Measurements from ENCODE around the gene GALR2. TPM values are rescaled to one million over a fixed set of nuclear protein-coding genes. Genes with fewer than 3 reads are reported as not detected.

The GALR2 gene
- total and polyA plus RNA-seq, 7 donors: 0.05 to 0.22 (median 0.14) TPM; not detected in 3

DNA sequence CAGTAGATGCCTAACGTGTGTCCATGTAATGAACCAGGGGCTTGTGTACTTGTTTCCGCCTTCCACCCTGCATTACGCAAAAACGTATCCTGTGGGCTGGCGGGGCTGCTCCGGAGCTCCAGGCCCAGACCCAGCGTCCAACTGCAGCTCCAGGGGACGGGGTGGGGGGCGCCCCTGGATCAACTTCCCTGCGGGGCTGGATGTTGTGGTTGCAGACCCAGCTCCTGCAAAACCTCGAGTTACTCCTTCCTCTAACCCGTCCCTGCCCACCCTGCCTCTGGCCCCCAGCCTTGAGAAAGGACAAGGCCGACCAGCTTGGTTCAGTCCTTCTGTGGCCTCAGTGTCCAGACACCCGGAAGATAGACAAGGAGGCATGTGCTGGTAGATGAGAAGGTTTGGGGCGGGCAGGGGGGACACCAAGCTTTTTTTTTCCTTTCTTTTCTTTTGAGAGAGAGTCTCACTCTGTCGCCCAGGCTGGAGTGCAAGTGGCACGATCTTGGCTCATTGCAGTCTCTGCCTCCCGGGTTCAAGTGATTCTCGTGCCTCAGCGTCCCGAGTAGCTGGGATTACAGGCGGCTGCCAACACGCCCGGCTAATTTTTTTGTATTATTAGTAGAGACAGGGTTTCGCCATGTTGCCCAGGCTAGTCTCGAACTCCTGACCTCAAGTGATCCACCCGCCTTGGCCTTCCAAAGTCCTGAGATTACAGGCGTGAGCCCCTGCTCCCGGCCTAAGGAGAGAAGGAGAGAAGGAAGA is 29.7 kb downstream of the GALR2 start:
- Histone ChIP-seq H3K36me3 (ENCODE audit: insufficient read depth in 1 of 2, low read depth in 1 of 2) (peaks cover 0 to 27% of the 10 kb centered on the region in 2 donors), H3K27ac (peak overlapping the region; percentile 80), H3K4me1 (peaks cover 14% of the 10 kb centered on the region), H3K27me3 (ENCODE audit: insufficient read depth in 3 of 3, low read length in 2 of 3) (no peaks in the 10 kb centered on the region), H3K4me3 (peak overlapping the region; percentile 88), H3K9me3 (no peaks in the 10 kb centered on the region)
- intact Hi-C loops (cut with DNase I): no loop called here
- no peak for DNase-seq
- 83 to 86% (median 85%) methylated on average over 29 of the region's 29 CpGs for WGBS, 3 donors
- TF ChIP-seq, protein P1, sequence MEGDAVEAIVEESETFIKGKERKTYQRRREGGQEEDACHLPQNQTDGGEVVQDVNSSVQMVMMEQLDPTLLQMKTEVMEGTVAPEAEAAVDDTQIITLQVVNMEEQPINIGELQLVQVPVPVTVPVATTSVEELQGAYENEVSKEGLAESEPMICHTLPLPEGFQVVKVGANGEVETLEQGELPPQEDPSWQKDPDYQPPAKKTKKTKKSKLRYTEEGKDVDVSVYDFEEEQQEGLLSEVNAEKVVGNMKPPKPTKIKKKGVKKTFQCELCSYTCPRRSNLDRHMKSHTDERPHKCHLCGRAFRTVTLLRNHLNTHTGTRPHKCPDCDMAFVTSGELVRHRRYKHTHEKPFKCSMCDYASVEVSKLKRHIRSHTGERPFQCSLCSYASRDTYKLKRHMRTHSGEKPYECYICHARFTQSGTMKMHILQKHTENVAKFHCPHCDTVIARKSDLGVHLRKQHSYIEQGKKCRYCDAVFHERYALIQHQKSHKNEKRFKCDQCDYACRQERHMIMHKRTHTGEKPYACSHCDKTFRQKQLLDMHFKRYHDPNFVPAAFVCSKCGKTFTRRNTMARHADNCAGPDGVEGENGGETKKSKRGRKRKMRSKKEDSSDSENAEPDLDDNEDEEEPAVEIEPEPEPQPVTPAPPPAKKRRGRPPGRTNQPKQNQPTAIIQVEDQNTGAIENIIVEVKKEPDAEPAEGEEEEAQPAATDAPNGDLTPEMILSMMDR (IDR thresholded peaks at IDR 0.05): no peak
- ATAC-seq: no peak

DNA sequence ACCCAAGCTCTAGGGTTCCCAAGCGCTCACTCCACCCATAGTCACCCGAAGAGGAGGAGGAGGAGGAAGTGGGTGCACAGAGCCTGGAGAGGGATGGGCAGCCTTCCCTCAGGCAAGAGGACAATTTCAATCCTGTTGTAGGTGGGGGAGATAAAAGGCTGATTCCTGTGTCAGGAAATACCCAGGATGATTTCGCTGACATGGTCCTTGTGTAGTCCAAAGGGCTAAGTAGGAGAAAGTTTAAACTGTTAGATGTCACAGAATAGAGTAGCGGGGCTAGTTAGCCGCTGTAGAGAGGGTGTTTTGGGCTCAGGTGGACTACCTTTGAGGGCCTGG is 30.3 kb downstream of the GALR2 start:
- no peaks in the 10 kb centered on the region for H3K27me3 ChIP-seq (ENCODE audit: insufficient read depth in 3 of 3, low read length in 2 of 3)
- no peaks in the 10 kb centered on the region for H3K9me3 ChIP-seq
- intact Hi-C loops (cut with DNase I): no loop called here
- DNase-seq (no peak), ATAC-seq (no peak)
- 75 to 88% (median 75%) methylated on average over 5 of the region's 5 CpGs for WGBS, 3 donors
- TF ChIP-seq, protein P1 (IDR thresholded peaks at IDR 0.05): no peak
- H3K4me1 ChIP-seq: peaks cover 14% of the 10 kb centered on the region
- no peak overlapping the region for H3K4me3 ChIP-seq
- H3K36me3 ChIP-seq (ENCODE audit: insufficient read depth in 1 of 2, low read depth in 1 of 2): peaks cover 0 to 22% of the 10 kb centered on the region in 2 donors
- no peak overlapping the region for H3K27ac ChIP-seq

DNA sequence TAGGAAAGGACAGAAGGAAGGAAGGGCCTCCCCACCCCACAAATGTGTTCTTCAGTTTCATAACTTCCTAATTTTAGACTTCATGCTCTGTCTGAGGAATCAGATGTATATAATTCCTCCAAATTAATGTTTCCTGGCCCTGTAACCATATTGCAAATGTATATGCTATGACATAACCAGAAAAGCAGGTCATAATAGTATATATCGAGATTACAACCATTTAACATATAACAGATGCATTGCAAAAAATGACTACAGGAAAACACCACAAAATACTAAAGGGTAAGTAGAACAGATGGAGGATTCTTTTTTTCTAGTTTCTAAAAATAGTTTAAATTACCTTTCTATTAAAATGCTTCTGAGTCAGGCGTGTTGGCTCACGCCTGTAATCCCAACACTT is 32.1 kb downstream of the GALR2 start:
- ATAC-seq: no peak
- peaks cover 0 to 3% of the 10 kb centered on the region in 2 donors for H3K36me3 ChIP-seq (ENCODE audit: insufficient read depth in 1 of 2, low read depth in 1 of 2)
- peaks cover 14% of the 10 kb centered on the region for H3K4me1 ChIP-seq
- H3K27me3 ChIP-seq (ENCODE audit: insufficient read depth in 3 of 3, low read length in 2 of 3): no peaks in the 10 kb centered on the region
- no peak overlapping the region for H3K4me3 ChIP-seq
- no peak overlapping the region for H3K27ac ChIP-seq
- intact Hi-C loops (cut with DNase I): no loop called here
- no peak for DNase-seq
- no peaks in the 10 kb centered on the region for H3K9me3 ChIP-seq
- WGBS, 3 donors: 57 to 70% (median 60%) methylated on average over 3 of the region's 3 CpGs
- TF ChIP-seq, protein P1 (IDR thresholded peaks at IDR 0.05): no peak

DNA sequence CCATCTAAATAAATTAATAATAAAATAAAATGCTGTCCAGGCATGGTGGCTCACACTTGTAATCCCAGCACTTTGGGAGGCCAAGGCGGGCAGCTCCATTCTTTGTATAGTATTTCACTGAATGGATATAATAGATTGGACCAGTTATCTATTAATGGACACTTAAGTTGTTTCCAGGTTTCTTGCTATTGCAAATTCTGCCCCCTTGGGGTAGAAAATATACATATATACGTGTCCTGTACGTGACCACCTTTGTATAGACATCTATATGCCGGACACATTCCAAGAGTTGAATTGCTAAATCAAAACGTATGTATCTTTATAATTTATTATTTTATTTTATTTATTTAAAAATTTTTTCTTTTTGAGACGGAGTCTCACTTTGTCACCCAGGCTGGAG is 32.9 kb downstream of the GALR2 start:
- intact Hi-C loops (cut with DNase I): no loop called here
- Histone ChIP-seq H3K4me1 (peaks cover 9% of the 10 kb centered on the region), H3K27ac (no peak overlapping the region), H3K36me3 (ENCODE audit: insufficient read depth in 1 of 2, low read depth in 1 of 2) (no peaks in the 10 kb centered on the region), H3K27me3 (ENCODE audit: insufficient read depth in 3 of 3, low read length in 2 of 3) (no peaks in the 10 kb centered on the region), H3K9me3 (no peaks in the 10 kb centered on the region), H3K4me3 (no peak overlapping the region)
- no peak for ATAC-seq
- TF ChIP-seq, protein P1 (IDR thresholded peaks at IDR 0.05): no peak
- WGBS, 3 donors: 87 to 93% (median 89%) methylated on average over 6 of the region's 6 CpGs
- no peak for DNase-seq

DNA sequence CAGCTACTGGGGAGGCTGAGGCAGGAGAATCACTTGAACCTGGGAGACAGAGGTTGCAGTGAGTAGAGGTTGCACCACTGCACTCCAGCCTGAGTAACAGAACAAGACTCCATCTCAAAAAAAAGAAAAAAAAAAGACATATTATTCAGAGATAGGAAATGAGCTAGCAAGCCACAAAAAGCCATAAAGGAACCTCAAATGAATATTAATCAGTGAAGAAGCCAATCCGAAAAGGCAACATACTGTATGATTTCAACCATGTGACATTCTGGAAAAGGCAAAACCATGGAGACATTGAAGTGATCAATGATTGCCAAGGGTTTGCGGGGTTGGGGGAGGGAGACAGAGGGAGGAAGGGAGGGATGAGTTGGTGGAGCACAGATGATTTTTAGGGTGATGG is 37.4 kb downstream of the GALR2 start:
- H3K36me3 ChIP-seq (ENCODE audit: insufficient read depth in 1 of 2, low read depth in 1 of 2): no peaks in the 10 kb centered on the region
- ATAC-seq: no peak
- H3K27ac ChIP-seq: no peak overlapping the region
- 87 to 91% (median 89%) methylated on average over 2 of the region's 2 CpGs for WGBS, 3 donors
- TF ChIP-seq, protein P1 (IDR thresholded peaks at IDR 0.05): no peak
- H3K9me3 ChIP-seq: no peaks in the 10 kb centered on the region
- no peak overlapping the region for H3K4me3 ChIP-seq
- no peaks in the 10 kb centered on the region for H3K27me3 ChIP-seq (ENCODE audit: insufficient read depth in 3 of 3, low read length in 2 of 3)
- intact Hi-C loops (cut with DNase I): loop anchor here in 1 of 2 donors (1.0 kb wide), 1 partner anchor 280 kb away; no protein-coding TSS in a partner anchor
- DNase-seq: no peak
- H3K4me1 ChIP-seq: no peaks in the 10 kb centered on the region
